ENCODE measurements around the gene CABLES1.

- TF ChIP-seq, protein P1, sequence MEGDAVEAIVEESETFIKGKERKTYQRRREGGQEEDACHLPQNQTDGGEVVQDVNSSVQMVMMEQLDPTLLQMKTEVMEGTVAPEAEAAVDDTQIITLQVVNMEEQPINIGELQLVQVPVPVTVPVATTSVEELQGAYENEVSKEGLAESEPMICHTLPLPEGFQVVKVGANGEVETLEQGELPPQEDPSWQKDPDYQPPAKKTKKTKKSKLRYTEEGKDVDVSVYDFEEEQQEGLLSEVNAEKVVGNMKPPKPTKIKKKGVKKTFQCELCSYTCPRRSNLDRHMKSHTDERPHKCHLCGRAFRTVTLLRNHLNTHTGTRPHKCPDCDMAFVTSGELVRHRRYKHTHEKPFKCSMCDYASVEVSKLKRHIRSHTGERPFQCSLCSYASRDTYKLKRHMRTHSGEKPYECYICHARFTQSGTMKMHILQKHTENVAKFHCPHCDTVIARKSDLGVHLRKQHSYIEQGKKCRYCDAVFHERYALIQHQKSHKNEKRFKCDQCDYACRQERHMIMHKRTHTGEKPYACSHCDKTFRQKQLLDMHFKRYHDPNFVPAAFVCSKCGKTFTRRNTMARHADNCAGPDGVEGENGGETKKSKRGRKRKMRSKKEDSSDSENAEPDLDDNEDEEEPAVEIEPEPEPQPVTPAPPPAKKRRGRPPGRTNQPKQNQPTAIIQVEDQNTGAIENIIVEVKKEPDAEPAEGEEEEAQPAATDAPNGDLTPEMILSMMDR (conservative IDR thresholded peaks at IDR 0.05): no peak
- TF ChIP-seq EZH2 (IDR thresholded peaks at IDR 0.05; ENCODE audit: low read depth): no peak
Measured at GRCh38 chr18:23307567-23308295, 172.4 kb downstream of the CABLES1 start.
